Gastrocnemius medialis (tissue), 4 donors: Measurements from ENCODE around the gene IDH3B.

Experiments
- POLR2A ChIP-seq, 2 donors: fragments of 450-650 bp; IDR thresholded peaks; one replicate each; pipeline ENCODE4 v1.6.1; 2017; ENCODE audit warnings: antibody characterized with exemption in 2 of 2, mild to moderate bottlenecking in 2 of 2, moderate library complexity in 2 of 2
- TF ChIP-seq, protein P1 (sequence below), 5 experiments: fragments of 450-650 bp in 3 of 5; fragments of 200-600 bp in 2 of 5; sonication (generic) in 2 of 5; IDR thresholded peaks in 4 of 5; conservative IDR thresholded peaks in 1 of 5; 1 replicate in 4 of 5; 2 replicates in 1 of 5; pipeline ENCODE4 v1.5.1; 2016 to 2019; ENCODE audit warnings: antibody characterized with exemption in 5 of 5, mild to moderate bottlenecking in 3 of 5, moderate library complexity in 3 of 5

GRCh38 chr20:2663364-2663886 lies 591 bp downstream of the IDH3B start:
- TF ChIP-seq, protein P1, sequence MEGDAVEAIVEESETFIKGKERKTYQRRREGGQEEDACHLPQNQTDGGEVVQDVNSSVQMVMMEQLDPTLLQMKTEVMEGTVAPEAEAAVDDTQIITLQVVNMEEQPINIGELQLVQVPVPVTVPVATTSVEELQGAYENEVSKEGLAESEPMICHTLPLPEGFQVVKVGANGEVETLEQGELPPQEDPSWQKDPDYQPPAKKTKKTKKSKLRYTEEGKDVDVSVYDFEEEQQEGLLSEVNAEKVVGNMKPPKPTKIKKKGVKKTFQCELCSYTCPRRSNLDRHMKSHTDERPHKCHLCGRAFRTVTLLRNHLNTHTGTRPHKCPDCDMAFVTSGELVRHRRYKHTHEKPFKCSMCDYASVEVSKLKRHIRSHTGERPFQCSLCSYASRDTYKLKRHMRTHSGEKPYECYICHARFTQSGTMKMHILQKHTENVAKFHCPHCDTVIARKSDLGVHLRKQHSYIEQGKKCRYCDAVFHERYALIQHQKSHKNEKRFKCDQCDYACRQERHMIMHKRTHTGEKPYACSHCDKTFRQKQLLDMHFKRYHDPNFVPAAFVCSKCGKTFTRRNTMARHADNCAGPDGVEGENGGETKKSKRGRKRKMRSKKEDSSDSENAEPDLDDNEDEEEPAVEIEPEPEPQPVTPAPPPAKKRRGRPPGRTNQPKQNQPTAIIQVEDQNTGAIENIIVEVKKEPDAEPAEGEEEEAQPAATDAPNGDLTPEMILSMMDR (IDR thresholded peaks at IDR 0.05 in 4 of 5, conservative IDR thresholded peaks at IDR 0.05 in 1 of 5), result no peak
- TF ChIP-seq POLR2A (IDR thresholded peaks at IDR 0.05), result no peak
